ES-I3 (cell line): Measurements from ENCODE around the gene HTR3E.
"Not testable (repeated sequence)": the region's sequence is repeated elsewhere in the genome, so short reads cannot be mapped to it uniquely, and the experiment has no call there.

ENCODE experiments used
- H3K36me3 ChIP-seq: 2 replicates; pipeline ENCODE4 v1.6.1; 2013; ENCODE audit warnings: mild to moderate bottlenecking, low read length, control low read depth, moderate library complexity; ENCODE audit not compliant: insufficient read depth
- H3K4me1 ChIP-seq: 2 replicates; pipeline ENCODE4 v1.6.1; 2013; ENCODE audit warnings: mild to moderate bottlenecking, control low read depth, low read length; ENCODE audit not compliant: insufficient read depth
- H3K9ac ChIP-seq: 2 replicates; pipeline ENCODE4 v1.6.1; 2013; ENCODE audit warnings: low read depth, mild to moderate bottlenecking, low read length, moderate library complexity
- H3K9me3 ChIP-seq: 2 replicates; pipeline ENCODE4 v1.6.1; 2013; ENCODE audit warnings: mild to moderate bottlenecking, low read length, moderate library complexity; ENCODE audit not compliant: control insufficient read depth, insufficient read depth

HTR3E gene

GRCh38 chr3:184096811-184097383 is at the start of gene HTR3E:
HTR3E (plus strand) TSS chr3:184097064; CDS start chr3:184097530, 466 bp downstream.
- no peaks in the 10 kb centered on the region for H3K36me3 ChIP-seq
- H3K9me3 ChIP-seq: no peaks in the 10 kb centered on the region
- no peaks in the 10 kb centered on the region for H3K4me1 ChIP-seq
- no peak within 1 kb of the TSS for H3K9ac ChIP-seq

GRCh38 chr3:184050217-184050847 is 46.5 kb upstream of the HTR3E start:
- Histone ChIP-seq H3K9me3 (no peaks in the 10 kb centered on the region), H3K4me1 (no peaks in the 10 kb centered on the region), H3K9ac (no peak overlapping the region), H3K36me3 (no peaks in the 10 kb centered on the region)

- Histone ChIP-seq H3K9me3 (no peaks in the 10 kb centered on the region), H3K36me3 (no peaks in the 10 kb centered on the region), H3K9ac (no peak within 1 kb of the TSS), H3K4me1 (no peaks in the 10 kb centered on the region)
Observed at GRCh38 chr3:184052767-184053166, 44.1 kb upstream of the HTR3E start, which contains the start of gene HTR3C. HTR3C (plus strand) TSS chr3:184053047; CDS start chr3:184053081, 34 bp downstream.

- Histone ChIP-seq H3K4me1 (no peaks in the 10 kb centered on the region), H3K9me3 (no peaks in the 10 kb centered on the region), H3K9ac (no peak overlapping the region), H3K36me3 (no peaks in the 10 kb centered on the region)
Observed at GRCh38 chr3:184058029-184058428, 38.8 kb upstream of the HTR3E start.

- Histone ChIP-seq H3K36me3 (no peaks in the 10 kb centered on the region), H3K4me1 (no peaks in the 10 kb centered on the region), H3K9ac (no peak overlapping the region), H3K9me3 (no peaks in the 10 kb centered on the region)
Observed at GRCh38 chr3:184059424-184059823, 37.4 kb upstream of the HTR3E start.

GRCh38 chr3:184062637-184063036 is 34.2 kb upstream of the HTR3E start:
- Histone ChIP-seq H3K4me1 (no peaks in the 10 kb centered on the region), H3K36me3 (no peaks in the 10 kb centered on the region), H3K9me3 (no peaks in the 10 kb centered on the region), H3K9ac (no peak overlapping the region)

- Histone ChIP-seq H3K36me3 (no peaks in the 10 kb centered on the region), H3K4me1 (no peaks in the 10 kb centered on the region), H3K9me3 (peaks cover 4% of the 10 kb centered on the region), H3K9ac (no peak overlapping the region)
Observed at GRCh38 chr3:184066211-184066610, 30.7 kb upstream of the HTR3E start.

GRCh38 chr3:184067573-184068055 is 29.2 kb upstream of the HTR3E start:
- H3K36me3 ChIP-seq: no peaks in the 10 kb centered on the region
- no peaks in the 10 kb centered on the region for H3K4me1 ChIP-seq
- H3K9ac ChIP-seq: no peak overlapping the region

GRCh38 chr3:184068344-184068743 is 28.5 kb upstream of the HTR3E start:
- Histone ChIP-seq H3K4me1 (no peaks in the 10 kb centered on the region), H3K36me3 (no peaks in the 10 kb centered on the region), H3K9ac (no peak overlapping the region), H3K9me3 (peaks cover 4% of the 10 kb centered on the region)

More at GRCh38 chr3:184067573-184068055, 29.2 kb upstream of the HTR3E start:
- peaks cover 4% of the 10 kb centered on the region for H3K9me3 ChIP-seq

GRCh38 chr3:184071142-184071541 is 25.7 kb upstream of the HTR3E start:
- not testable (repeated sequence) for H3K9ac ChIP-seq, H3K36me3 ChIP-seq, H3K4me1 ChIP-seq, H3K9me3 ChIP-seq

- H3K36me3 ChIP-seq: no peaks in the 10 kb centered on the region
Observed at GRCh38 chr3:184073621-184074020, 23.2 kb upstream of the HTR3E start.

GRCh38 chr3:184075901-184076300 is 21.0 kb upstream of the HTR3E start:
- Histone ChIP-seq H3K4me1 (peaks cover 6% of the 10 kb centered on the region; the same call in 1 of the 2 replicates), H3K9ac (no peak overlapping the region), H3K9me3 (no peaks in the 10 kb centered on the region; the same call in 1 of the 2 replicates), H3K36me3 (no peaks in the 10 kb centered on the region)

More at GRCh38 chr3:184073621-184074020, 23.2 kb upstream of the HTR3E start:
- Histone ChIP-seq H3K4me1 (peaks cover 6% of the 10 kb centered on the region; the same call in 1 of the 2 replicates), H3K9ac (no peak overlapping the region), H3K9me3 (peaks cover 4% of the 10 kb centered on the region)

- Histone ChIP-seq H3K36me3 (no peaks in the 10 kb centered on the region), H3K9ac (no peak overlapping the region), H3K9me3 (no peaks in the 10 kb centered on the region), H3K4me1 (peaks cover 6% of the 10 kb centered on the region; the same call in 1 of the 2 replicates)
Observed at GRCh38 chr3:184077881-184078280, 19.0 kb upstream of the HTR3E start.

GRCh38 chr3:184078851-184079250 is 18.0 kb upstream of the HTR3E start:
- Histone ChIP-seq H3K9ac (no peak overlapping the region), H3K36me3 (no peaks in the 10 kb centered on the region), H3K9me3 (no peaks in the 10 kb centered on the region), H3K4me1 (peaks cover 1% of the 10 kb centered on the region; the same call in 1 of the 2 replicates)
